Measurements from ENCODE around the gene PET100. TPM values are rescaled to one million over a fixed set of nuclear protein-coding genes. Genes with fewer than 3 reads are reported as not detected.

Gene PET100
- total RNA-seq, 6 donors from 2014 or later, result 21.3 to 133 (median 71.3) TPM

GRCh38 chr19:7618348-7618747, 11.2 kb upstream of the PET100 start:
- peak overlapping the region; percentile 80 to 94 (median 86) for H3K27ac ChIP-seq
- H3K4me1 ChIP-seq, result peaks cover 10 to 39% (median 32%) of the 10 kb centered on the region in 4 donors
- 62 to 73% methylated on average over 4 of the region's 4 CpGs for WGBS, 2 donors
- H3K27me3 ChIP-seq, result no peaks in the 10 kb centered on the region
- peak in 1 of 2 donors; percentile 55 for DNase-seq
- H3K9me3 ChIP-seq, result no peaks in the 10 kb centered on the region
- no peak overlapping the region for H3K4me3 ChIP-seq
- ATAC-seq (ENCODE audit: low FRiP score in 2 of 2), result no peak
- peaks cover 20 to 68% (median 48%) of the 10 kb centered on the region in 4 donors for H3K36me3 ChIP-seq
- TF ChIP-seq POLR2AphosphoS5 (IDR thresholded peaks at IDR 0.05) (no peak), CTCF (IDR thresholded peaks at IDR 0.05) (no peak), EP300 (IDR thresholded peaks at IDR 0.05) (no peak), POLR2A (IDR thresholded peaks at IDR 0.05) (no peak)

- ATAC-seq (ENCODE audit: low FRiP score in 2 of 2), result peak; percentile 62 to 91
- no peaks in the 10 kb centered on the region for H3K9me3 ChIP-seq
- no peak overlapping the region for H3K4me3 ChIP-seq
- TF ChIP-seq POLR2AphosphoS5 (IDR thresholded peaks at IDR 0.05), result peak in 1 of 2 donors; percentile 46
- no peak for TF ChIP-seq CTCF (IDR thresholded peaks at IDR 0.05)
- peak in 1 of 4 donors; percentile 62 for TF ChIP-seq POLR2A (IDR thresholded peaks at IDR 0.05)
- peak in 3 of 4 donors; percentile 9 to 83 (median 67) for TF ChIP-seq EP300 (IDR thresholded peaks at IDR 0.05)
- H3K36me3 ChIP-seq, result peaks cover 20 to 74% (median 54%) of the 10 kb centered on the region in 4 donors
- peaks cover 10 to 39% (median 32%) of the 10 kb centered on the region in 4 donors for H3K4me1 ChIP-seq
- DNase-seq, result peak; percentile 94
- WGBS, 2 donors, result 70 to 77% methylated on average over 8 to 9 of the region's 21 CpGs
- no peaks in the 10 kb centered on the region for H3K27me3 ChIP-seq
- peak overlapping the region; percentile 80 to 94 (median 86) for H3K27ac ChIP-seq
These were observed 10.7 kb upstream of the PET100 start for GRCh38 chr19:7618771-7619510.

GRCh38 chr19:7619671-7620441, 9.7 kb upstream of the PET100 start:
- Histone ChIP-seq H3K27ac (peak overlapping the region; percentile 78 to 94 (median 86)), H3K4me3 (peak overlapping the region in 1 of 4 donors; percentile 7), H3K36me3 (peaks cover 20 to 82% (median 63%) of the 10 kb centered on the region in 4 donors), H3K27me3 (no peaks in the 10 kb centered on the region), H3K4me1 (peaks cover 10 to 39% (median 32%) of the 10 kb centered on the region in 4 donors), H3K9me3 (no peaks in the 10 kb centered on the region)
- ATAC-seq (ENCODE audit: low FRiP score in 2 of 2) (peak; percentile 3 to 31), DNase-seq (peak; percentile 71 to 87)
- TF ChIP-seq POLR2AphosphoS5 (IDR thresholded peaks at IDR 0.05) (no peak), POLR2A (IDR thresholded peaks at IDR 0.05) (no peak)
- 88% methylated on average over 35 of the region's 48 CpGs; no CpG with 5 or more reads in 1 of the 2 donors for WGBS, 2 donors

- Histone ChIP-seq H3K9me3 (no peaks in the 10 kb centered on the region), H3K4me1 (peaks cover 10 to 39% (median 32%) of the 10 kb centered on the region in 4 donors), H3K4me3 (no peak overlapping the region), H3K36me3 (peaks cover 23 to 86% (median 69%) of the 10 kb centered on the region in 4 donors), H3K27me3 (no peaks in the 10 kb centered on the region), H3K27ac (peak overlapping the region; percentile 78 to 94 (median 86))
- DNase-seq, result peak in 1 of 2 donors; percentile 82
- no peak for TF ChIP-seq EP300 (IDR thresholded peaks at IDR 0.05)
- TF ChIP-seq POLR2AphosphoS5 (IDR thresholded peaks at IDR 0.05), result no peak
- TF ChIP-seq POLR2A (IDR thresholded peaks at IDR 0.05), result no peak
- TF ChIP-seq CTCF (IDR thresholded peaks at IDR 0.05), result no peak
- 96 to 97% methylated on average over 6 to 49 of the region's 57 CpGs for WGBS, 2 donors
- no peak for ATAC-seq (ENCODE audit: low FRiP score in 2 of 2)
These were observed 8.9 kb upstream of the PET100 start for GRCh38 chr19:7620442-7621412.

All from upper lobe of left lung (tissue), 6 donors.